ENCODE results near the gene SDHA.
"Not testable (repeated sequence)": the region's sequence is repeated elsewhere in the genome, so short reads cannot be mapped to it uniquely, and the experiment has no call there.

Gene SDHA

GRCh38 chr5:223791-224190, 5.7 kb downstream of the SDHA start:
- no peak for DNase-seq

GRCh38 chr5:225334-225733, 7.2 kb downstream of the SDHA start:
- no peak for DNase-seq

- not testable (repeated sequence) for DNase-seq
These were observed 9.3 kb downstream of the SDHA start for GRCh38 chr5:227375-227774.

GRCh38 chr5:228886-229285, 10.8 kb downstream of the SDHA start:
- DNase-seq, result no peak

- no peak for DNase-seq
These were observed 12.6 kb downstream of the SDHA start for GRCh38 chr5:230711-231110.

GRCh38 chr5:231661-232060, 13.5 kb downstream of the SDHA start:
- DNase-seq, result no peak

GRCh38 chr5:233426-233825, 15.3 kb downstream of the SDHA start:
- DNase-seq, result not testable (repeated sequence)

- no peak for DNase-seq
These were observed 16.3 kb downstream of the SDHA start for GRCh38 chr5:234450-234849.

- not testable (repeated sequence) for DNase-seq
These were observed 17.4 kb downstream of the SDHA start for GRCh38 chr5:235527-235926.

- not testable (repeated sequence) for DNase-seq
These were observed 19.8 kb downstream of the SDHA start for GRCh38 chr5:237931-238330.

- DNase-seq, result not testable (repeated sequence)
These were observed 22.4 kb downstream of the SDHA start for GRCh38 chr5:240550-240949.

GRCh38 chr5:241045-241669, 23.0 kb downstream of the SDHA start:
- not testable (repeated sequence) for DNase-seq

GRCh38 chr5:243683-244367, 25.7 kb downstream of the SDHA start:
- not testable (repeated sequence) for DNase-seq

- not testable (repeated sequence) for DNase-seq
These were observed 27.6 kb downstream of the SDHA start for GRCh38 chr5:245717-246116.

- not testable (repeated sequence) for DNase-seq
These were observed 32.3 kb downstream of the SDHA start for GRCh38 chr5:250396-250795.

GRCh38 chr5:251016-251415, 32.9 kb downstream of the SDHA start:
- not testable (repeated sequence) for DNase-seq

GRCh38 chr5:251538-251937, 33.4 kb downstream of the SDHA start:
- DNase-seq, result not testable (repeated sequence)

GRCh38 chr5:251975-252374, 33.9 kb downstream of the SDHA start:
- DNase-seq, result not testable (repeated sequence)

- no peak for DNase-seq
These were observed 34.4 kb downstream of the SDHA start for GRCh38 chr5:252546-252945.

GRCh38 chr5:254322-254721, 36.2 kb downstream of the SDHA start:
- not testable (repeated sequence) for DNase-seq

GRCh38 chr5:255116-255515, 37.0 kb downstream of the SDHA start:
- DNase-seq, result not testable (repeated sequence)

- DNase-seq, result not testable (repeated sequence)
These were observed 38.2 kb downstream of the SDHA start for GRCh38 chr5:256347-256746.

GRCh38 chr5:257148-257547, 39.0 kb downstream of the SDHA start:
- no peak for DNase-seq

- not testable (repeated sequence) for DNase-seq
These were observed 45.3 kb downstream of the SDHA start for GRCh38 chr5:263275-263974.
